GM21423 (cell line): ENCODE measurements around the gene GAPDHS.
A peak's percentile ranks its signal among the peaks of the same experiment; 100 is the strongest.

Experiments
- ATAC-seq: cut with Tn5 transposase; IDR thresholded peaks from one replicate; pipeline ENCODE4 v1.9.1; 2021; ENCODE audit warnings: mild to moderate bottlenecking, moderate library complexity; ENCODE audit not compliant: unreplicated experiment

GAPDHS gene

GRCh38 chr19:35533201-35533821 is at the start of gene GAPDHS:
TSS of gene GAPDHS (plus strand) at chr19:35533456. CDS start at chr19:35533528, 72 bp downstream.
- ATAC-seq, result no peak

- ATAC-seq, result peak; percentile 72
These were observed 48.8 kb upstream of the GAPDHS start for GRCh38 chr19:35484252-35485036.

- ATAC-seq, result no peak
These were observed 47.0 kb upstream of the GAPDHS start for GRCh38 chr19:35486268-35486708.

DNA sequence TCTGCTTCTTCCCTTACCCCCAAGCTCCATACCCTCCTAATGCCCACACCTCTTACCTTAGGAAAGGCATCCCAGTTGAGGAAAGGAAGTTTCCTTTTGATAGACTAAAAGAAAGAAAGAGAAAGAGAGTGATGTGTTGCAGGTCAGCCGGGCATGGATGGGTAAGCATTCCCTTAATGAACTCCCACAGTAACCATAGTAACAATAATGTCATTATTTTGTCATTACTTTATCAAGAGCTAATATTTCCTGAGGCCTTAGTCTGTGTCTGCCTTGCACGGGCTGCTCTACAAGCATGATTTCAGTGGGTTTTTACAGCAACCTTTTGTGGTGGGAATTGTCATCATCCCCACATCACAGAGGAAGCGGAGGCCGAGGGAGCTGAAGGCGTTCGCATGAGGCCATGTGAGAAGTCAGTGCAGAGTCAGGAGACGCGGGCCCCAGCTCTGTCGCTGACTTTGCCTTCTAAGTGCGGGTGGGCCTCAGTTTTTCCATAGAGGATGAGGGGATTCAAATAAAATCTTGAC is 45.5 kb upstream of the GAPDHS start:
- no peak for ATAC-seq

DNA sequence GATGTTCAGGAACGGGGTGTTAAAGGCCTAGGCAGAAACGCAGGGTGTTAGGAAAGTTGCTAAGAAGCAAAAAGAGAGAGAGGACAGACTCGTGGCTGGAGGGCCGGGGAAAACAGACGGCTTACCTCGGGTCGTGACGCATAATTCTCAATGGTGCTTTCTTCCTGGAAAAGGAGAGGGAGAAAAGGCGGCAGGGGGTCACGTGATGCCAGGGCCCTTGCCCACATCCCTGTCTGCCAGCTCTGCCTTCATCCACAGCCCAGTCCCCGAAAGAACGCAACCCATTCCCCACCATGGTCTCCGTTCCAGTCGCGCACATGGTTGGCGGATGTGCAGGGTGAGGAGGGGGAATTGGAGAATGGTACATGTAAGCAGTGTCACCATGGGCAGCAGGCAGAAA is 44.6 kb upstream of the GAPDHS start:
- ATAC-seq, result no peak

DNA sequence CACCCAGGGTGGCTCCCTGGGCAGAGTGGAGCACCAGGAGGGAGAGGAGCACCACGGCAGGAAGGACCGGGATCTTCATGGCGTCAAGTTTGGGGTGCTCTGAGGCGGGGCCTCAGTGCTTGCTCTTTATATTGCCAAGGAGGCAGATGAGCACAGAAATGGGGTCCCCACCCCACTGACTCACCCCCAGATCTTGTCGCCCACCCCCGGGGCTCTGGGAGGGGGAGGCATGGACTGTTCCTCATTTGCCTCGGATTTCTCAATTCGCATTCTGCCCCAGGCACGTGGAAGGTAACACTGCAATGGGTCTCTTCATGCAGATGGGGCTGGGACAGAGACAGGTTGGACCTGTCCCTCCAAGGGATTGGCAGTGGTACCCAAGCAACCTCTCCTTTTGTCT is 42.9 kb upstream of the GAPDHS start, which contains the start of gene KRTDAP:
KRTDAP (minus strand) TSS at position 101 of the 400 bp plus-strand sequence; CDS start at position 79, 22 bp downstream.
- no peak for ATAC-seq

DNA sequence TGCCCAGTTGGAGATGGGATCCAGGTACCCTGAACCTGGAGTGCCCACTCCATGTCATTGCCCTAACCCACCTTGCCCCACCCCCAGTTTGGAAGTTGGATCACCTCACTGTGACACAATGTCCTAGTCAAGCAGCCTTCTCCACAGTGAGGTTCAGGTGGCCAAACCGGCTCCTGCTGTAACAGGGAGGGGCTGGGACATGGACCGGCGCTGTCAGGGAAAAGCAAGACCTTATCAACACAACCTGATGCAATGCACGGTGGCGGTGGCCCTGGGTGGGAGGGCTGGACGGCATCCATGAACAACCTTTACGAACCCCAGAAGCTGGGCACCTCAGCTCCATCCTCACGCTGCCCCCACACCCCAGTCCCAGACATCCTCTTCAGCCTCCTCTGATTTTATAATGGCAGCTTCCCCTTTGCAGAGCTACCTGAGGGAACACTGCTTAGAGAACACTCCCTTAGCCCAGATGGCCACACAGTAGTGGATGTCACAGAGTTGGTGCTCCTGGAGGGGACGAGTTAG is 41.4 kb upstream of the GAPDHS start:
- ATAC-seq, result no peak

GRCh38 chr19:35493971-35494370 is 39.3 kb upstream of the GAPDHS start:
- no peak for ATAC-seq

DNA sequence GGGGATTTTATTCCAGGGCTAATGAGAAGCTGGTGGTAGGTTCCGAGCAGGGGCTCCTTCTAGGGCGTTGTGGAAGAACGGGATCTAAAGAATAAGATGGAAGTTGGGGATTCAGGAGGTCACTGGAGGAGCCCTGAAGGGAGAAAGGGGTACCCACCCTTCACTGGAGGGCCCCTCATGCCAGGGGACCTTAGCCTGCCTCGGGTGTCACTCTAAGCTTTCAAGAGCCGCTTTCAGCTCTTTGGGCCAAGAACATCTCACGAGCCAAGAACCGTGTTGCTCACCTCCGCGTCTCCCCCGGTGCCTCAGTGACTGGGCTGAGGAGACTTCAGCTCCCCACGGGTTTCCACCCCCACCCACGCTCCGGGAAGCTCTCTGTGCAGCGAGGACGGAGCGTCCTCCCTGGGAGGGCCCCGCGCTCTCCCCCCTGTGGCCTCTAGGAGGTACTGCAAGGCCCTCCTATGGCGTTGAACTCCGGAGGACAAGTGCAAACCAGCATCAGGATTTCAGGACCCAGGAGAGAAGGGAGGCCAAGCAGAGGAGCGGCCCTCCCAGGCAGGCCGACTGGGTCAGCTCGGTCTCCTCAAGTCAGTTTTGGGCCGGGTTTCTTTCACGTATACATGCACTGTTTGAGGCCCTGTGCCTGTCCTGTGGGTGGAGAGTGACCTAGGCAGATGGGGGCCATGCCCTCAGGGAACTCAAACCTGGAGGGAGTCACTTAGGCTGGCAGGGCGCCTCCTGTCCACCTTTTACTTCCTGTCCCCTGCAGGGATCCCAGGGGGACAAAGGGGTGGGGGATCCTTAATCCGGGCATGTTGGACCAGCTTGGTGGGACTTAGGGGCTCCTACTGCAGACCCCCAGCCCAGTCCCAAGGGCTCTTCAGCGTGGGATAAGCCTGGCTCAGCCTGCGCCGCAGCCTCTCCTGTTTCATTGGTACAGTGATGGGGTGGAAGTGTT is 37.9 kb upstream of the GAPDHS start:
- no peak for ATAC-seq

DNA sequence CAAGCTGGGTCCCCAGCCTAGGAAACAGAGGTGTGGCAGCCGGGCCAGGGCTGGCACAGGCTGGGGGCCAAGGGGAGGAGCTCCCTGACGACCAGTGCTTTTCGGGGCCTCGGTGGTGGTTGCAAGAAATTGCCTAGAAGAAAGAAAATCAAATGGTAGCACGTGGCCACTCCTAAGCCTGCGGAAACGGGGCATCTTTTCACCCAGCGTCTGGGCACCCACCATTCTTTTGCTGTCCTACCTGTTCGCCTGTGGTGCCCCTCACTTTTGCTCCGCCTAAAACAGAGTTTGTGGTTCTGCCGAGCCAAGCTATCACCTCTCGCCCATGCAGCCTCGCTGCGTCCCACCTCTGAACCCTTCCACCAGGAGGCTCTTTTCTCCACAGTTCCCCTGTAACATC is 35.9 kb upstream of the GAPDHS start:
- ATAC-seq, result no peak

DNA sequence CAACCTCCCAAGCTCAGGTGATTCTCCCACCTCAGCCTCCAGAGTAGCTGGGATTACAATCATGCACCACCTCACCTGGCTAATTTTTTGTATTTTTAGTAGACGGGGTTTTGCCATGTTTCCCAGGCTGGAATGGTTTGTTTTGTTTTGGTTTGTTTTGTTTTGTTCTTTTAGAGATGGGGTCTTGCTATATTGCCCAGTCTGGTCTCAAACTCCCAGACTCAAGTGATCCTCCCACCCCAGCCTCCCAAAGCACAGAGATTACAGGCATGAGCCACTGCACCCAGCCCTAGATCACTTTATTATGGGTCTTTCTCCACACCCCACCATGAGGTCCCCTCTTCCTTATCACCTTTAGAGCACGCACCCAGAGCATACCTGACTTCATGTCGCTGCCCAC is 35.0 kb upstream of the GAPDHS start:
- ATAC-seq, result no peak

DNA sequence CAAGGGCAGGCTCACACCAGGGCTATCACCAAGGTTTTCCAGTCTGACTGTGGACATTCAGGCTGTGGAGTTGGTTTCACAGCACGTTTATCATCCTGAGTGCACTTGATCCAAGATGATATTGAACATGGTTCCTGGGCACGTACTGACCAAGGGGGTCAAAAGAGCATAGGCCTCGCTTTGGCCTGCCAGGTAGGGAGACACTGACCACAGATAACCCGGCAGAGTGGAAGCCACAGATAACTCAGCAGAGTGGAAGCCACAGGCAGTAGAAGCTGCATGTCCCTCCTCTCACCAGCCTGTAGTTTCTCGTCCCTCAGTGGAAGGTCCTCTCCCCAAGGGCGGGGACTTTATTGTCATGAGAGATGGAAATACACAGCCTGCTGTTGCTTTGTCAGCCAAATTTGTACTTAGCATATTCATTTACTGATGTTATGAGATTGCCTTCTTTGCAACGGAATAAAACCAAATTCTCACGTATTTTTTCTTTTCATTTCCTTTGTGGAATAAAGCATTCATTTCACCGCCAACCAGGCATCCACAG is 34.2 kb upstream of the GAPDHS start:
- no peak for ATAC-seq

- no peak for ATAC-seq
These were observed 32.6 kb upstream of the GAPDHS start for GRCh38 chr19:35500611-35501010.

- no peak for ATAC-seq
These were observed 31.6 kb upstream of the GAPDHS start for GRCh38 chr19:35501684-35502083.

DNA sequence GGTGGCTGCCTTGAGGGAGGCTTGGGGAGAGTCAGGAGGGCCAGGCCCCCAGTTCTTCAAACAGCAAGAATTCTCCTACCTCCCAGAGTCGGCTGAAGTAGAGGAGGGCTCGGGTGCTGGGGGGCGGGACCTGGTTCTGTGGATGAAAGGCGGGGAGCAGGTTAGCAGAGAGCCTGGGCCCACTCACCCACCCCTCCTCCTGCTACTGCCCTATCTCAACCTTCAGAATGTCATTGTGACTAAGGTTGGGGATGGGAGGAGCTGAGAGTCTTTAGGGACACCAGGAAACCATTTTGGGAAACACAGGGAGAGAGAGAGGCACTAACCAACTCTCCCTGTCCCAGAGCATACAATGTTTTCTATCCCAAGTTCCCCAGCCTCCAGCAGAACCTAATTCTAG is 30.5 kb upstream of the GAPDHS start:
- no peak for ATAC-seq

DNA sequence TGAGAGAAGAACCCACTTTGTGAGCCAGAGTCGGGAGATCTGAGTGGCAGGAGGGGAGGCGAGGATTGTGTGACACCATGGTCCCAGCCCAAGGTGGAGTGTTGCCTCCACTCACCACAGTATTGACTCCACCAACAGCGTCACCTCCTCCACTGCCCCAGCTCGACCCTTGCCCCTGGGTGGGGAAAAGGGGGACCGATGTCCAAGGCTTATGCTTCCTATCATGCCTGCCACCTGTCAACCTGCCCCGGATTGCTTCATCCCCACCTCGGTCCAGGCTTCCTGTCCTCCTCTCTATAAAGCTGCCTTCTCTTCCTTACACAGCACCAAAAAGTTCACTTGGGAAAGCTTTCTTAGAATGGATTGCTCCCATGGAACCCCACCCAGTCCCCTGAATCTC is 27.2 kb upstream of the GAPDHS start:
- no peak for ATAC-seq

- ATAC-seq, result no peak
These were observed 25.7 kb upstream of the GAPDHS start for GRCh38 chr19:35507561-35507960.

DNA sequence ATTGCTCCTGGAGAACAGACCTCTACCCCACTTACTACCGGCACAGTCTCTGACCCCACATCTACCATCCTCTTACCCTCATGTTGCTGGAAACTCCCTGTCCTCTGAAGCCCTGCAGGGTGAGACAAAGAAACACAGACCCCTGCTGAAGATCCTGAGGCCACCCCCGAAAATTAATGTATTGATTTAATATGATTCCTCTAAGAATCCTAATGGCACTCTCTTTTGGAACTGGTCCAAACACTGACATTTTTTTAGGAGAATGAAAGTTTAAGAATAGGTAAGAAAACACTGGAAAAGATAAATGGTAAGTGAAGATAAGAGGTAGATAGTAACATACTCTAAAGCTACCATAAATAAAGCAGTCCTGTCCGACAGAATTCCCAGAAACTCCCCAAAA is 25.1 kb upstream of the GAPDHS start:
- ATAC-seq, result no peak

DNA sequence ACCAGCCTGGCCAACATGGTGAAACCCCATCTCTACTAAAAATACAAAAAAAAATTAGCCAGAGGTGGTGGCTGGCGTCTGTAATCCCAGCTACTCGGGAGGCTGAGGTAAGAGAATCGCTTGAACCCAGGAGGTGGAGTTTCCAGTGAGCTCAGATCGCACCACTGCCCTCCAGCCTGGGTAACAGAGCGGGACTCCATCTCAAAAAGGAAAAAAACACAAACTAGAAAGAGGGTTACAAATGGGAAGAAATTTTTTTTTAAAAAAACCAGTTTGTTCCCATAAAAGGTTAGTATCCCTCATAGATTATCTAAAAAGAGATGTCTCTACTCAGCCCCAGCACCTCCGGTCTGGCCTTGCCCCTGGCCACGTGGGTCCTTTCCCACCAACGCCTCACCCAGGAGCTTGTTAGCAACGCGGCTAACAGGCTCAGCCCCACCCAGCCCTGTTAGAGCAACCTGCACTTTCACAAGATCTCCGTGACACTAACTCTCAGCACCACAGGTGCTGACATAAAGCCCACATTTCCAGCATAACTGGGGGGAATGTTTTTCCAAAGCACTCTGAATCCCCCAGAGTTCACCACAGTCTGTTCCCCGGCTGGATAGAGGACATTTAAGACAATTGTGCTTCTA is 24.1 kb upstream of the GAPDHS start:
- no peak for ATAC-seq
